NCI-H2029 treated with DMSO at 0.1 percent for 48 hours (cell line): ENCODE data around the gene ZNF780A.
A peak's percentile ranks its signal among the peaks of the same experiment; 100 is the strongest.
"Not testable (repeated sequence)": the region's sequence is repeated elsewhere in the genome, so short reads cannot be mapped to it uniquely, and the experiment has no call there.

Experiments used
- DNase-seq: peaks from one replicate; lab custom pipeline; 2025; lab: John Stamatoyannopoulos, UW

ZNF780A gene

GRCh38 chr19:40090241-40091204 is at the start of gene ZNF780A:
Gene ZNF780A, minus strand, starts transcription at chr19:40090943. Its CDS starts 6,190 bp downstream, at chr19:40084753.
- peak; percentile 68 for DNase-seq

GRCh38 chr19:40139533-40140287 is 49.0 kb upstream of the ZNF780A start:
- peak; percentile 47 for DNase-seq

- DNase-seq: no peak
Observed at GRCh38 chr19:40136818-40137217, 46.1 kb upstream of the ZNF780A start.

GRCh38 chr19:40134866-40135265 is 44.1 kb upstream of the ZNF780A start:
- DNase-seq: no peak

- DNase-seq: no peak
Observed at GRCh38 chr19:40133491-40133890, 42.7 kb upstream of the ZNF780A start.

GRCh38 chr19:40130013-40130412 is 39.3 kb upstream of the ZNF780A start:
- DNase-seq: no peak

GRCh38 chr19:40129425-40129824 is 38.7 kb upstream of the ZNF780A start:
- DNase-seq: no peak

- no peak for DNase-seq
Observed at GRCh38 chr19:40128991-40129390, 38.2 kb upstream of the ZNF780A start.

GRCh38 chr19:40119380-40119779 is 28.6 kb upstream of the ZNF780A start:
- no peak for DNase-seq

- DNase-seq: not testable (repeated sequence)
Observed at GRCh38 chr19:40118638-40119037, 27.9 kb upstream of the ZNF780A start.

GRCh38 chr19:40116075-40116474 is 25.3 kb upstream of the ZNF780A start:
- DNase-seq: no peak

- DNase-seq: not testable (repeated sequence)
Observed at GRCh38 chr19:40114119-40114518, 23.4 kb upstream of the ZNF780A start.

GRCh38 chr19:40112271-40112670 is 21.5 kb upstream of the ZNF780A start:
- not testable (repeated sequence) for DNase-seq

GRCh38 chr19:40110570-40110969 is 19.8 kb upstream of the ZNF780A start:
- no peak for DNase-seq

GRCh38 chr19:40104754-40105153 is 14.0 kb upstream of the ZNF780A start:
- no peak for DNase-seq

- DNase-seq: no peak
Observed at GRCh38 chr19:40103600-40103999, 12.9 kb upstream of the ZNF780A start.

GRCh38 chr19:40101813-40102212 is 11.1 kb upstream of the ZNF780A start:
- DNase-seq: no peak

GRCh38 chr19:40093416-40093815 is 2.7 kb upstream of the ZNF780A start:
- DNase-seq: no peak

GRCh38 chr19:40091205-40092129 is 724 bp upstream of the ZNF780A start:
- DNase-seq: no peak

GRCh38 chr19:40089462-40089861 is 1.3 kb downstream of the ZNF780A start:
- DNase-seq: no peak

GRCh38 chr19:40088299-40089047 is 2.3 kb downstream of the ZNF780A start:
- DNase-seq: no peak
